ENCODE data around the gene GNA12. TPM values are rescaled to one million over a fixed set of nuclear protein-coding genes. Genes with fewer than 3 reads are reported as not detected.
A peak's percentile ranks its signal among the peaks of the same experiment; 100 is the strongest.

GNA12 gene
- total RNA-seq, 4 donors from 2014 or later, result 11.0 to 68.5 (median 20.4) TPM

- H3K4me1 ChIP-seq, result peaks cover 0 to 23% (median 2%) of the 10 kb centered on the region in 4 donors
- H3K4me3 ChIP-seq, result no peak overlapping the region
- H3K36me3 ChIP-seq, result no peaks in the 10 kb centered on the region
- no peak for DNase-seq
- no peak overlapping the region for H3K27ac ChIP-seq
- no peak for TF ChIP-seq POLR2A (IDR thresholded peaks at IDR 0.05)
- no peak for TF ChIP-seq CTCF (IDR thresholded peaks at IDR 0.05)
- no peaks in the 10 kb centered on the region for H3K9me3 ChIP-seq
- H3K27me3 ChIP-seq, result no peaks in the 10 kb centered on the region
Observed at GRCh38 chr7:2805213-2805944, 38.7 kb downstream of the GNA12 start.

DNA sequence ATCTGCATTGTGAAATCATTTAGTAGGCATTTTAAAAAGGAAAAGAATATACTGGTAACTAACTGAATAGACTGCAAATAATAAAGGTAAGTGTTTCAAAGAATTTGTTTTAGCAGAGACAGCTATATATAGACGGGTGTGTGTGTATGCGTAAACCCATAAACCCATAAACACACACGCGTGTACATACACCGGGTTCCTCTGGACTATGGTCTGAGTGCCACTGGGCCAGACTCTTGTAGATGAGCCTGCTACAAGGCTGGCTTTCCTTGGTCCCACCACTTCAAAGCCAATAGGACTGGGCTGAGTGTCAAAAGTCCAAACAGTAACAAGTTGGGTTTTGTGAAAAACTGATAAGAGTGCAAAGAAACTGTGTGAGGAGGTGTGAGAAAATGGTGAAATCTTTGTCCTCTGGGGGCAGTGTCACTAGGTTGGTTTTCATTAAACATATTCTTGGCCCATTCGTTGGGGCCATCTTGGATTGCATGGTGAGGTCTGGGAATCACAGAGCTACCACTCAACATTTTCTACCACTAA, 39.8 kb downstream of the GNA12 start:
- no peak overlapping the region for H3K27ac ChIP-seq
- H3K27me3 ChIP-seq, result no peaks in the 10 kb centered on the region
- no peak overlapping the region for H3K4me3 ChIP-seq
- peaks cover 0 to 23% (median 2%) of the 10 kb centered on the region in 4 donors for H3K4me1 ChIP-seq
- no peak for DNase-seq
- H3K9me3 ChIP-seq, result no peaks in the 10 kb centered on the region
- TF ChIP-seq POLR2A (IDR thresholded peaks at IDR 0.05) (no peak), CTCF (IDR thresholded peaks at IDR 0.05) (peak in 2 of 6 experiments; percentile 16 to 25)
- no peaks in the 10 kb centered on the region for H3K36me3 ChIP-seq

- no peak for TF ChIP-seq POLR2A (IDR thresholded peaks at IDR 0.05)
- no peak for TF ChIP-seq CTCF (IDR thresholded peaks at IDR 0.05)
- H3K4me1 ChIP-seq, result peaks cover 0 to 23% (median 2%) of the 10 kb centered on the region in 4 donors
- no peaks in the 10 kb centered on the region for H3K9me3 ChIP-seq
- no peak overlapping the region for H3K4me3 ChIP-seq
- H3K27me3 ChIP-seq, result no peaks in the 10 kb centered on the region
- no peaks in the 10 kb centered on the region for H3K36me3 ChIP-seq
- no peak for DNase-seq
- no peak overlapping the region for H3K27ac ChIP-seq
Observed at GRCh38 chr7:2803755-2804154, 40.4 kb downstream of the GNA12 start.

DNA sequence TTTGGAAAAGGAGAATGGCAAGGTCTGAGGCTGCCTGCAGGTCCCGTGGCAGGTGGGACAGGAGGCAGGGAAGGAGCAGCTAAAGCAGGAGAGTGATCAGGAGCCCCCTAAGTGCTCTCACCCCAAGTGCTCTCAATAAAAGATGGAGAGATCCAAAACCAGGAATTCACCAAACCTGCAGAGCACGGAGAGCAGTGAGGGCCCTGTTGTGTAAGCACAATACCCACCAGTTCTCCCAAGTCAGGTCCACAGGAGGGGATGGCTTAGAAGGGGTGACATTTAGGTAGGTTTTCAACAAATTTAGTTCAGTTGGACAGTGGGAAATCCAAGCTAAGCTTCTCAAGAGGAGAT, 40.8 kb downstream of the GNA12 start:
- Histone ChIP-seq H3K27ac (peak overlapping the region; percentile 25 to 50 (median 39)), H3K4me3 (no peak overlapping the region)

More for the DNA sequence above, 40.8 kb downstream of the GNA12 start:
- Histone ChIP-seq H3K9me3 (no peaks in the 10 kb centered on the region), H3K4me1 (peaks cover 0 to 23% (median 2%) of the 10 kb centered on the region in 4 donors), H3K36me3 (no peaks in the 10 kb centered on the region), H3K27me3 (no peaks in the 10 kb centered on the region)
- DNase-seq, result no peak
- TF ChIP-seq POLR2A (IDR thresholded peaks at IDR 0.05), result no peak
- TF ChIP-seq CTCF (IDR thresholded peaks at IDR 0.05), result no peak
